Endothelial cell of umbilical vein (primary cell): ENCODE data around the gene GAS1.

Source experiments
- EZH2 ChIP-seq: IDR thresholded peaks from 2 replicates; pipeline ENCODE4 v1.6.1; 2012; ENCODE audit warnings: borderline replicate concordance, low read depth, mild to moderate bottlenecking, moderate library complexity, low read length, inconsistent platforms; ENCODE audit not compliant: severe bottlenecking
- FOS ChIP-seq: IDR thresholded peaks from 2 replicates; pipeline ENCODE4 v1.6.1; 2011; ENCODE audit warnings: mild to moderate bottlenecking, low read length, moderate library complexity, borderline replicate concordance; ENCODE audit not compliant: insufficient read depth
- GATA2 ChIP-seq: IDR thresholded peaks from 2 replicates; pipeline ENCODE4 v1.7.0; 2011; ENCODE audit warnings: low read depth, mild to moderate bottlenecking, moderate library complexity, mixed read lengths, low read length; ENCODE audit not compliant: insufficient read length, insufficient read depth
- JUN ChIP-seq: IDR thresholded peaks from 2 replicates; pipeline ENCODE4 v1.6.1; 2011; ENCODE audit warnings: borderline replicate concordance, low read depth; ENCODE audit not compliant: insufficient read length, insufficient read depth
- MYC ChIP-seq: IDR thresholded peaks from one replicate; pipeline ENCODE4 v1.6.1; 2011; ENCODE audit warnings: mild to moderate bottlenecking, low read depth, low read length
- POLR2A ChIP-seq: IDR thresholded peaks from 2 replicates; pipeline ENCODE4 v1.6.1; 2012; ENCODE audit warnings: low read depth, mild to moderate bottlenecking, control low read depth, low read length
- POLR2AphosphoS5 ChIP-seq: IDR thresholded peaks from 2 replicates; pipeline ENCODE4 v1.6.1; 2012; ENCODE audit warnings: low read depth, mild to moderate bottlenecking, control low read depth, low read length, moderate library complexity; ENCODE audit not compliant: insufficient read depth
- TF ChIP-seq, protein P1 (sequence below), 2 donors: IDR thresholded peaks; 1 replicate in 1 of 2; 2 replicates in 1 of 2; pipeline ENCODE4 v1.5.1; 2011; ENCODE audit warnings: low read length in 2 of 2, mild to moderate bottlenecking in 2 of 2, moderate library complexity in 2 of 2, control low read depth in 1 of 2, inconsistent platforms in 1 of 2, low read depth in 1 of 2; ENCODE audit not compliant: insufficient read depth in 1 of 2; ENCODE audit errors: extremely low read depth in 1 of 2
- TF ChIP-seq, protein P2 (sequence below): IDR thresholded peaks from 2 replicates; pipeline ENCODE4 v1.6.1; 2011; ENCODE audit not compliant: insufficient read depth, insufficient read length

DNA sequence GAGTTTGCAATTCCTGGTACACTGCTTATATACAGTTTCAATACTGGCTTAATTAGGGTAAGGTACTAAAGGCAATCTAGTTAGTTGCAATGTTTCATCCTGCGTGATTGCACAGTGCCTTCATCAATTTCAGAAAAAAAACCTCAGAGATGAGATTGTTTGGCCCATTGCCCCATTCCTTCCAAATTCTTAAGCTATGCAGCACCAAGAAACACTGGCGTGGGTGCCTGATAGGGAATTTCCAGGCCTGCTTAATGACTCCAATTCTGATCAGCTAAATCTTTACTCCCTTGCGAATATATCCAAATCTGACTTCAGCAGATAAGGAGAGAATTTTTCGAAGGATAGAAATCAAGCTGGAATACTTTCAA is 35.9 kb upstream of the GAS1 start:
- TF ChIP-seq EZH2 (no peak), POLR2A (no peak), POLR2AphosphoS5 (no peak), JUN (no peak), MYC (no peak), GATA2 (no peak), FOS (no peak)
- TF ChIP-seq, protein P1, sequence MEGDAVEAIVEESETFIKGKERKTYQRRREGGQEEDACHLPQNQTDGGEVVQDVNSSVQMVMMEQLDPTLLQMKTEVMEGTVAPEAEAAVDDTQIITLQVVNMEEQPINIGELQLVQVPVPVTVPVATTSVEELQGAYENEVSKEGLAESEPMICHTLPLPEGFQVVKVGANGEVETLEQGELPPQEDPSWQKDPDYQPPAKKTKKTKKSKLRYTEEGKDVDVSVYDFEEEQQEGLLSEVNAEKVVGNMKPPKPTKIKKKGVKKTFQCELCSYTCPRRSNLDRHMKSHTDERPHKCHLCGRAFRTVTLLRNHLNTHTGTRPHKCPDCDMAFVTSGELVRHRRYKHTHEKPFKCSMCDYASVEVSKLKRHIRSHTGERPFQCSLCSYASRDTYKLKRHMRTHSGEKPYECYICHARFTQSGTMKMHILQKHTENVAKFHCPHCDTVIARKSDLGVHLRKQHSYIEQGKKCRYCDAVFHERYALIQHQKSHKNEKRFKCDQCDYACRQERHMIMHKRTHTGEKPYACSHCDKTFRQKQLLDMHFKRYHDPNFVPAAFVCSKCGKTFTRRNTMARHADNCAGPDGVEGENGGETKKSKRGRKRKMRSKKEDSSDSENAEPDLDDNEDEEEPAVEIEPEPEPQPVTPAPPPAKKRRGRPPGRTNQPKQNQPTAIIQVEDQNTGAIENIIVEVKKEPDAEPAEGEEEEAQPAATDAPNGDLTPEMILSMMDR (IDR thresholded peaks at IDR 0.05; ENCODE audit: extremely low read depth in 1 of 2, insufficient read depth in 1 of 2, low read depth in 1 of 2, low read length in 2 of 2), result no peak
- TF ChIP-seq, protein P2, sequence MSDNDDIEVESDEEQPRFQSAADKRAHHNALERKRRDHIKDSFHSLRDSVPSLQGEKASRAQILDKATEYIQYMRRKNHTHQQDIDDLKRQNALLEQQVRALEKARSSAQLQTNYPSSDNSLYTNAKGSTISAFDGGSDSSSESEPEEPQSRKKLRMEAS, result no peak
